HCT116 (cell line): Measurements from ENCODE around the gene FAM163B.

Experiments used
- ATF3 ChIP-seq: IDR thresholded peaks from 2 replicates; pipeline ENCODE4 v1.6.1; 2012
- CEBPB ChIP-seq: IDR thresholded peaks from 2 replicates; pipeline ENCODE4 v1.6.1; 2012; ENCODE audit warnings: low read depth
- CTCF ChIP-seq, 3 experiments: fragments of 200-600 bp in 1 of 3; sonication (generic) in 1 of 3; IDR thresholded peaks in 2 of 3; conservative IDR thresholded peaks in 1 of 3; 2 replicates each; pipeline ENCODE4 v1.5.1; 2012 to 2017; ENCODE audit warnings: low read depth in 2 of 3, low read length in 2 of 3, antibody characterized with exemption in 1 of 3, borderline replicate concordance in 1 of 3, control low read depth in 1 of 3, mild to moderate bottlenecking in 1 of 3, mixed read lengths in 1 of 3, mixed run types in 1 of 3, moderate library complexity in 1 of 3; ENCODE audit not compliant: insufficient read depth in 1 of 3
- EZH2phosphoT487 ChIP-seq: fragments of 200-600 bp; IDR thresholded peaks from 2 replicates; pipeline ENCODE4 v1.6.1; 2018; ENCODE audit warnings: antibody characterized with exemption, borderline replicate concordance
- FOSL1 ChIP-seq: IDR thresholded peaks from 2 replicates; pipeline ENCODE4 v1.6.1; 2012; ENCODE audit warnings: low read depth
- MAX ChIP-seq: IDR thresholded peaks from 2 replicates; pipeline ENCODE4 v1.6.1; 2012
- POLR2A ChIP-seq: IDR thresholded peaks from 2 replicates; pipeline ENCODE4 v1.7.0; 2011; ENCODE audit warnings: borderline replicate concordance; ENCODE audit not compliant: insufficient read depth, insufficient read length; ENCODE audit errors: extremely low read depth
- POLR2AphosphoS5 ChIP-seq: IDR thresholded peaks from 2 replicates; pipeline ENCODE4 v1.6.1; 2011; ENCODE audit warnings: mild to moderate bottlenecking, low read depth, low read length, moderate library complexity
- RAD21 ChIP-seq: IDR thresholded peaks from 2 replicates; pipeline ENCODE4 v1.6.1; 2012; ENCODE audit warnings: low read depth, mild to moderate bottlenecking
- TCF7L2 ChIP-seq: IDR thresholded peaks from 2 replicates; pipeline ENCODE4 v1.7.0; 2011; ENCODE audit warnings: borderline replicate concordance, inconsistent platforms; ENCODE audit not compliant: insufficient read depth, insufficient read length; ENCODE audit errors: extremely low read depth
- YY1 ChIP-seq: IDR thresholded peaks from 2 replicates; pipeline ENCODE4 v1.6.1; 2011; ENCODE audit warnings: low read length, low read depth, moderate library complexity, mild to moderate bottlenecking; ENCODE audit not compliant: insufficient replicate concordance; ENCODE audit errors: extremely low read depth
- ZNF274 ChIP-seq: fragments of 200-500 bp; sonication (Bioruptor generic); IDR thresholded peaks from 2 replicates; pipeline ENCODE4 v1.6.1; 2014; ENCODE audit warnings: mild to moderate bottlenecking, low read depth, low read length, inconsistent platforms

- TF ChIP-seq YY1: no peak
- TF ChIP-seq CTCF (IDR thresholded peaks at IDR 0.05 in 2 of 3, conservative IDR thresholded peaks at IDR 0.05 in 1 of 3; ENCODE audit: borderline replicate concordance in 1 of 3, insufficient read depth in 1 of 3, low read depth in 2 of 3, low read length in 2 of 3): no peak
- no peak for TF ChIP-seq POLR2AphosphoS5
- no peak for TF ChIP-seq CEBPB
- no peak for TF ChIP-seq EZH2phosphoT487
- no peak for TF ChIP-seq TCF7L2
- no peak for TF ChIP-seq ZNF274
- TF ChIP-seq FOSL1: no peak
- TF ChIP-seq RAD21: no peak
- no peak for TF ChIP-seq MAX
- no peak for TF ChIP-seq POLR2A
- no peak for TF ChIP-seq ATF3
These were observed 4.2 kb upstream of the FAM163B start for GRCh38 chr9:133613432-133613831.
